HepG2 (cell line): ENCODE measurements around the gene RPS10. TPM values are rescaled to one million over a fixed set of nuclear protein-coding genes. Genes with fewer than 3 reads are reported as not detected.

Experiments used
- ATAC-seq: fragments of 200-7000 bp; cut with Tn5 transposase; 3 replicates; pipeline ENCODE4 v1.9.1; 2020; ENCODE audit warnings: mild to moderate bottlenecking, moderate library complexity
- BruUV-seq: library from RNA; stranded (reverse); fragments of 400-500 nt; replicated peaks from 2 replicates; lab custom pipeline; 2021; lab: Mats Ljungman, UMichigan
- CTCF ChIA-PET: fragments of 300-600 bp; formaldehyde crosslinking; extraction: SDS; loops from one replicate; lab custom pipeline; 2021; ENCODE audit warnings: low total read pairs, inconsistent platforms, low intra/inter-chr PET ratio; lab: Yijun Ruan, JAX
- POLR2A ChIA-PET: fragments of 350-600 bp; sonication (Branson Sonifier 250); formaldehyde crosslinking; loops from one replicate; lab custom pipeline; 2020; ENCODE audit warnings: antibody characterized with exemption, inconsistent platforms; lab: Yijun Ruan, JAX
- DNase-seq: peaks from one replicate; pipeline ENCODE4 v3.0.0-alpha.2; 2015; ENCODE audit warnings: low spot score
- FAIRE-seq: peaks from 3 replicates; lab custom pipeline; 2011; peaks lifted over from hg19 to GRCh38; lab: Jason Lieb, UNC
- H2AFZ ChIP-seq: one replicate; pipeline ENCODE4 v1.6.1; 2011; ENCODE audit warnings: low read length, inconsistent platforms
- H3K27ac ChIP-seq: fragments of 300-600 bp; 3 replicates; pipeline ENCODE4 v1.8.0; 2011; ENCODE audit warnings: mixed run types, mild to moderate bottlenecking, mixed read lengths, low read length, inconsistent platforms; ENCODE audit not compliant: insufficient read depth; ENCODE audit errors: extremely low read length
- H3K27me3 ChIP-seq, 2 experiments: fragments of 200-600 bp in 1 of 2; 2 replicates in 1 of 2; 3 replicates in 1 of 2; pipeline versions ENCODE4 v1.6.0 to v1.8.0; 2011; ENCODE audit warnings: low read length in 2 of 2, mild to moderate bottlenecking in 2 of 2, moderate library complexity in 2 of 2, inconsistent platforms in 1 of 2; ENCODE audit not compliant: insufficient read depth in 2 of 2, control insufficient read depth in 1 of 2
- H3K36me3 ChIP-seq, 2 experiments: fragments of 200-600 bp in 1 of 2; replicated peaks in 1 of 2; 2 replicates in 1 of 2; 3 replicates in 1 of 2; pipeline versions ENCODE4 v1.5.1 to v1.8.0; 2011; ENCODE audit warnings: low read length in 2 of 2, inconsistent platforms in 1 of 2; ENCODE audit not compliant: insufficient read depth in 2 of 2, control insufficient read depth in 1 of 2
- H3K4me1 ChIP-seq: 2 replicates; pipeline ENCODE4 v1.5.1; 2012; ENCODE audit warnings: low read length, inconsistent platforms; ENCODE audit not compliant: insufficient read depth
- H3K4me2 ChIP-seq: 2 replicates; pipeline ENCODE4 v1.6.0; 2011; ENCODE audit warnings: low read depth, low read length, inconsistent platforms
- H3K4me3 ChIP-seq, 3 experiments: fragments of 200-600 bp in 1 of 3; sonication (generic), shearing (Covaris generic) in 1 of 3; replicated peaks in 1 of 3; 2 replicates each; pipeline ENCODE4 v1.5.1; 2011 to 2016; ENCODE audit warnings: low read length in 3 of 3, inconsistent platforms in 2 of 3, low read depth in 2 of 3, mild to moderate bottlenecking in 2 of 3, control low read depth in 1 of 3, mixed read lengths in 1 of 3; ENCODE audit not compliant: insufficient read depth in 1 of 3
- H3K79me2 ChIP-seq: one replicate; pipeline ENCODE4 v1.6.1; 2011; ENCODE audit warnings: low read length, inconsistent platforms; ENCODE audit not compliant: insufficient read depth
- H3K9ac ChIP-seq: 2 replicates; pipeline ENCODE4 v1.6.0; 2011; ENCODE audit warnings: mild to moderate bottlenecking, low read depth, low read length, inconsistent platforms; ENCODE audit not compliant: insufficient read depth
- H3K9me3 ChIP-seq: 2 replicates; pipeline ENCODE4 v1.5.1; 2012; ENCODE audit warnings: mild to moderate bottlenecking, low read length
- H4K20me1 ChIP-seq: 2 replicates; pipeline ENCODE4 v1.6.0; 2011; ENCODE audit warnings: inconsistent platforms, mild to moderate bottlenecking, low read length, moderate library complexity; ENCODE audit not compliant: insufficient read depth
- CBX2 ChIP-seq, 2 experiments: fragments of 200-600 bp in 1 of 2; sonication (generic); formaldehyde crosslinking in 1 of 2; IDR thresholded peaks; 2 replicates each; pipeline versions ENCODE4 v1.7.0 to v1.8.1; 2018 to 2022; ENCODE audit warnings: low read depth in 2 of 2, low read length in 1 of 2, mild to moderate bottlenecking in 1 of 2, missing genetic modification reagents in 1 of 2
- GLI4 ChIP-seq: sonication (generic); formaldehyde crosslinking; IDR thresholded peaks from 2 replicates; pipeline ENCODE4 v1.5.1; 2020; ENCODE audit warnings: missing genetic modification reagents, mild to moderate bottlenecking, moderate library complexity, borderline replicate concordance
- MXI1 ChIP-seq: IDR thresholded peaks from 3 replicates; pipeline ENCODE4 v1.6.1; 2012; ENCODE audit warnings: low read depth, low read length, inconsistent platforms, borderline replicate concordance
- ZNF317 ChIP-seq: sonication (generic); formaldehyde crosslinking; IDR thresholded peaks from 2 replicates; pipeline ENCODE4 v1.5.0; 2020; ENCODE audit warnings: mild to moderate bottlenecking, missing genetic modification reagents
- WGBS: methylation state at CpG from one replicate; pipeline ENCODE4 v1.1.6; 2017; ENCODE audit warnings: low lambda C conversion rate; 5-methylcytosine and 5-hydroxymethylcytosine counted together
- in situ Hi-C: cut with HindIII; loops from 2 replicates; pipeline ENCODE4 v1.10.0; 2017; ENCODE audit warnings: low pct_unique_long_range_greater_than_20kb; ENCODE audit not compliant: extremely low pct_ligation_motif_present
- intact Hi-C: fragments of 100-400 bp; cut with micrococcal nuclease; formaldehyde crosslinking; loops from one replicate; pipeline ENCODE4 v1.10.0; 2022; ENCODE audit not compliant: unreplicated experiment
- polyA plus RNA-seq, 8 experiments: library from polyadenylated mRNA; depleted of rRNA in 3 of 8; stranded (reverse) in 7 of 8; unstranded in 1 of 8; fragments of >200 nt; fragmentation: Illumina TruSeq in 4 of 8; extraction: Trizol in 4 of 8; gene quantifications; 2 replicates each; pipeline versions ENCODE4 v1.2.1 to v1.2.3, GENCODE V29; 2011 to 2016; ENCODE audit warnings: low read depth in 4 of 8, missing spikeins in 1 of 8, mixed read lengths in 1 of 8; ENCODE audit not compliant: insufficient read depth in 1 of 8
- total RNA-seq, 5 experiments: library from RNA; depleted of rRNA; stranded (reverse); fragments of >200 nt; fragmentation: Illumina TruSeq; extraction: Trizol; gene quantifications; 2 replicates each; pipeline ENCODE4 v1.2.3, GENCODE V29; 2016; ENCODE audit warnings: low read depth in 1 of 5
- TF ChIP-seq, protein P1 (sequence below): sonication (generic); formaldehyde crosslinking; IDR thresholded peaks from 2 replicates; pipeline ENCODE4 v1.4.0; 2020; ENCODE audit warnings: mild to moderate bottlenecking, missing genetic modification reagents

RPS10 gene
- total and polyA plus RNA-seq, 2 of the 13 experiments (the other 11 are each of a cell fraction or from before 2014, with no cell fraction given), result 2,909 to 4,648 TPM

DNA sequence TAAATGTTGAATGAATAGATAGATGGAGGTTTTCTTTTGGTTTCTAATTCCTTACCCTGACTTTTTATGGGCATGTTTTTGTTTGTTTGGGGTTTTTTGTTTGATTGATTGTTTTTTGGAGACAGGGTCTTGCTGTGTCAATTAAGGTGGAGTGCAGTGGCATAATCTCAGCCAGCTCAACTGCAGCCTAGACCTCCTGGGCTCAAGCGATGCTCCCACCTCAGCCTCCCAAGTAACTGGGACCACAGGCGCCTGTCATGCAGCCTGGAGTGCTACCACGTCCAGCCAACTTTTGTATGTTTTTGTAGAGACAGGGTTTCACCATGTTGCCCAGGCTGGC, 31.9 kb downstream of the RPS10 start:
- Histone ChIP-seq H3K36me3 (no peaks in the 10 kb centered on the region), H3K9me3 (peaks cover 5% of the 10 kb centered on the region), H3K27me3 (no peaks in the 10 kb centered on the region; a peak in 1 of 5 replicates), H3K4me2 (no peak overlapping the region), H3K9ac (no peak overlapping the region), H4K20me1 (peaks cover 5% of the 10 kb centered on the region), H3K27ac (no peak overlapping the region), H3K4me3 (no peak overlapping the region), H2AFZ (no peak overlapping the region), H3K79me2 (peaks cover 33% of the 10 kb centered on the region), H3K4me1 (peaks cover 23% of the 10 kb centered on the region)
- TF ChIP-seq, protein P1, sequence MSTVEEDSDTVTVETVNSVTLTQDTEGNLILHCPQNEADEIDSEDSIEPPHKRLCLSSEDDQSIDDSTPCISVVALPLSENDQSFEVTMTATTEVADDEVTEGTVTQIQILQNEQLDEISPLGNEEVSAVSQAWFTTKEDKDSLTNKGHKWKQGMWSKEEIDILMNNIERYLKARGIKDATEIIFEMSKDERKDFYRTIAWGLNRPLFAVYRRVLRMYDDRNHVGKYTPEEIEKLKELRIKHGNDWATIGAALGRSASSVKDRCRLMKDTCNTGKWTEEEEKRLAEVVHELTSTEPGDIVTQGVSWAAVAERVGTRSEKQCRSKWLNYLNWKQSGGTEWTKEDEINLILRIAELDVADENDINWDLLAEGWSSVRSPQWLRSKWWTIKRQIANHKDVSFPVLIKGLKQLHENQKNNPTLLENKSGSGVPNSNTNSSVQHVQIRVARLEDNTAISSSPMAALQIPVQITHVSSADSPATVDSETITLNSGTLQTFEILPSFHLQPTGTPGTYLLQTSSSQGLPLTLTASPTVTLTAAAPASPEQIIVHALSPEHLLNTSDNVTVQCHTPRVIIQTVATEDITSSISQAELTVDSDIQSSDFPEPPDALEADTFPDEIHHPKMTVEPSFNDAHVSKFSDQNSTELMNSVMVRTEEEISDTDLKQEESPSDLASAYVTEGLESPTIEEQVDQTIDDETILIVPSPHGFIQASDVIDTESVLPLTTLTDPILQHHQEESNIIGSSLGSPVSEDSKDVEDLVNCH (CRISPR knock-in tag), result no peak
- no peak for TF ChIP-seq ZNF317
- TF ChIP-seq MXI1, result no peak
- TF ChIP-seq CBX2 (IDR thresholded peaks at IDR 0.05; ENCODE audit: low read depth, low read length), result no peak
- no peak for TF ChIP-seq CBX2 (CRISPR knock-in tag; IDR thresholded peaks at IDR 0.05; ENCODE audit: low read depth)
- no peak for TF ChIP-seq GLI4 (CRISPR knock-in tag)
- no peak for ATAC-seq
- in situ Hi-C loops (no loop called here), intact Hi-C loops (loop anchor here (2.0 kb wide), 1 partner anchor 145 kb away; the partner anchor contains the start of gene SMIM29)
- CTCF ChIA-PET, result no interaction called here
- no TSS peak for BruUV-seq
- 92% methylated on average over 3 of the region's 3 CpGs for WGBS
- FAIRE-seq, result no peak
- POLR2A ChIA-PET, result interaction anchor here (0.9 kb wide), 1 partner anchor 21 kb away, joined by 4 read pairs; no protein-coding TSS in a partner anchor
- no peak for DNase-seq
